ENCODE data around the gene OR2T35.

Gene OR2T35

GRCh38 chr1:248627971-248628844, 16.9 kb downstream of the OR2T35 start:
- DNase-seq (ENCODE audit: low spot score): no peak

- DNase-seq (ENCODE audit: low spot score): peak; percentile 15
Measured at GRCh38 chr1:248625971-248626370, 19.1 kb downstream of the OR2T35 start.

GRCh38 chr1:248625166-248625565, 19.9 kb downstream of the OR2T35 start:
- DNase-seq (ENCODE audit: low spot score): no peak

GRCh38 chr1:248622570-248623001, 22.5 kb downstream of the OR2T35 start:
- DNase-seq (ENCODE audit: low spot score): no peak

GRCh38 chr1:248621770-248622169, 23.3 kb downstream of the OR2T35 start:
- no peak for DNase-seq (ENCODE audit: low spot score)

- peak; percentile 40 for DNase-seq (ENCODE audit: low spot score)
Measured at GRCh38 chr1:248618878-248619277, 26.2 kb downstream of the OR2T35 start.

- peak; percentile 11 for DNase-seq (ENCODE audit: low spot score)
Measured at GRCh38 chr1:248618119-248618518, 27.0 kb downstream of the OR2T35 start.

- no peak for DNase-seq (ENCODE audit: low spot score)
Measured at GRCh38 chr1:248613742-248614141, 31.3 kb downstream of the OR2T35 start.

GRCh38 chr1:248611883-248612414, 33.1 kb downstream of the OR2T35 start:
- no peak for DNase-seq (ENCODE audit: low spot score)

GRCh38 chr1:248610301-248610700, 34.8 kb downstream of the OR2T35 start:
- no peak for DNase-seq (ENCODE audit: low spot score)

GRCh38 chr1:248599396-248599795, 45.7 kb downstream of the OR2T35 start:
- no peak for DNase-seq (ENCODE audit: low spot score)

- DNase-seq (ENCODE audit: low spot score): no peak
Measured at GRCh38 chr1:248597589-248597988, 47.5 kb downstream of the OR2T35 start, which contains the start of gene OR2T10. Gene OR2T10 (minus strand): TSS chr1:248597700. CDS start chr1:248593768, 3,932 bp downstream.

GRCh38 chr1:248596615-248597014, 48.5 kb downstream of the OR2T35 start:
- DNase-seq (ENCODE audit: low spot score): no peak

- no peak for DNase-seq (ENCODE audit: low spot score)
Measured at GRCh38 chr1:248593226-248593625, 51.9 kb downstream of the OR2T35 start.

- DNase-seq (ENCODE audit: low spot score): no peak
Measured at GRCh38 chr1:248592655-248593054, 52.4 kb downstream of the OR2T35 start.

- DNase-seq (ENCODE audit: low spot score): no peak
Measured at GRCh38 chr1:248590055-248590454, 55.0 kb downstream of the OR2T35 start.

GRCh38 chr1:248589334-248589733, 55.7 kb downstream of the OR2T35 start:
- no peak for DNase-seq (ENCODE audit: low spot score)

All from putamen (tissue), 1 donor.